Mesothelial cell of epicardium (in vitro differentiated cells): Measurements from ENCODE around the gene OGFOD3. TPM values are rescaled to one million over a fixed set of nuclear protein-coding genes. Genes with fewer than 3 reads are reported as not detected.
A peak's percentile ranks its signal among the peaks of the same experiment; 100 is the strongest.
"Not testable (repeated sequence)": the region's sequence is repeated elsewhere in the genome, so short reads cannot be mapped to it uniquely, and the experiment has no call there.

ENCODE experiments used
- DNase-seq, 2 experiments: peaks; one replicate each; pipeline ENCODE4 v3.0.0; 2021; ENCODE audit warnings: low spot score in 2 of 2; ENCODE audit not compliant: unreplicated experiment in 2 of 2
- H3K27ac Mint-ChIP-seq: 2 replicates; pipeline ENCODE4 v1.8.0; 2021; ENCODE audit warnings: mixed read lengths
- H3K27me3 Mint-ChIP-seq: 2 replicates; pipeline ENCODE4 v1.8.0; 2021; ENCODE audit warnings: low read depth, mixed read lengths
- H3K36me3 Mint-ChIP-seq: 2 replicates; pipeline ENCODE4 v1.8.0; 2021; ENCODE audit warnings: mixed read lengths
- H3K4me1 Mint-ChIP-seq: 2 replicates; pipeline ENCODE4 v1.8.0; 2021; ENCODE audit warnings: mixed read lengths
- H3K4me3 Mint-ChIP-seq: 2 replicates; pipeline ENCODE4 v1.8.0; 2021; ENCODE audit warnings: mild to moderate bottlenecking, moderate library complexity, mixed read lengths
- H3K9me3 Mint-ChIP-seq: 2 replicates; pipeline ENCODE4 v1.8.0; 2021; ENCODE audit warnings: mixed read lengths
- CTCF ChIP-seq: fragments of 200-600 bp; sonication (generic); IDR thresholded peaks from one replicate; pipeline ENCODE4 v1.5.0; 2021; ENCODE audit warnings: antibody characterized with exemption; ENCODE audit not compliant: unreplicated experiment
- total RNA-seq: library from RNA; stranded (reverse); gene quantifications from 3 replicates; pipeline ENCODE4 v1.2.1, GENCODE V29; 2021

The OGFOD3 gene
- total RNA-seq, 1 donor from 2014 or later, result 36.6 TPM

GRCh38 chr17:82367724-82368524 is 50.5 kb downstream of the OGFOD3 start:
- Mint-ChIP-seq H3K4me3 (no peak overlapping the region), H3K27ac (peak overlapping the region; percentile 68), H3K9me3 (no peaks in the 10 kb centered on the region), H3K27me3 (peaks cover 9% of the 10 kb centered on the region), H3K4me1 (peaks cover 32% of the 10 kb centered on the region), H3K36me3 (no peaks in the 10 kb centered on the region)
- DNase-seq, result no peak
- TF ChIP-seq CTCF, result no peak

DNA sequence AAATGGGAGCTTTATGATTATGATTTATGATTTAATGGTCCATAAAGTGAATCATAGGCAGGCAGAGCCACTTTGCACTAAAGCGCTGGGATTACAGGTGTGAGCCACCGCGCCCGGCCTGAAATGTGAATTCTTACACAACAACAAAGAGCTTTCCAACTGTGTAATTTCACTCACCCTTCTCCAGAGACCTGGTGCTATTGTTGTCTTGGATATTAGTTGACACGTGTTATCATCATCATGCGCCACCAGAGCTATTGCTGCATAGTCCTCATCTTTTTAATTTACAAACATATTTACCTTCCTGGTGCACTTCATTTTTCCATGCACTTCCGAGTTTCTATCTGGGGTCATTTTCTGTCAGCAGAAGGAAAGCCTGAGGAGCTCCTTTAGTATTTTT is 51.6 kb downstream of the OGFOD3 start:
- H3K9me3 Mint-ChIP-seq, result no peaks in the 10 kb centered on the region
- no peak for TF ChIP-seq CTCF
- peaks cover 7% of the 10 kb centered on the region for H3K27me3 Mint-ChIP-seq

DNA sequence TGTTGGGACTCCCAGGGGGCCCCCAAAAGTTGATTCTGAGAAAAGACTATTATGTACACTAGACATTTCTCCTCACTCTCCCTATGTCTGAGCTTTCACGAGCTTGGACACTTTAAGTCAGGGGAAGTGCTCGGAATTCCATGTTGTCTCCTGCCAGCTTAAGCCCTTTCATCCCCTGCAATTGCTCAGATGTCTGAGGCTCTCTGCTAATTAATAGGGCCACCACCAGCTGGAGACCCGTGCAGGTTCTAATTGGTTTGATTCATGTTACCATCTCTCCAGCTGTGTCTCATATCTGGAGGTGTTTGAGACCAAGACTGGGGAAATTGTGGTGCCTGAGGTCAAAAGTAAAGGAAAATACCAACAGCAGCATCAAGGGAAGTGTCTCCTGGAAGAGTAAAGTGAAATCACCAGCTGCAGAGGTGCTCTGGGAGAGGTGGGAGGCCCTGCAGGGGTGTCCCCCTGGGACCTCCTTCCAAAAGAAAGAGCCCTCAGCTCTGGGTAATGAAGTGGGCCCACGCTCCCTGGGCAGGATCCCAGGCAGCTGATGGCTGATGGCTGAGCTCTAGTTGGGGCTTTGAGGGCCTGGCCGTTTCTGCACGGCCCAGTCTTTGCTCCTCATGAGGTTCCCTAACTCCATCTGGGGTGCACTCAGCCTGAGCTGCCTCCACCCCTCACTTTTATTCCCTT is 52.6 kb downstream of the OGFOD3 start:
- TF ChIP-seq CTCF, result no peak
- Mint-ChIP-seq H3K27ac (no peak overlapping the region), H3K4me3 (no peak overlapping the region), H3K27me3 (peaks cover 5% of the 10 kb centered on the region), H3K4me1 (peaks cover 21% of the 10 kb centered on the region), H3K9me3 (no peaks in the 10 kb centered on the region), H3K36me3 (no peaks in the 10 kb centered on the region)
- no peak for DNase-seq

More for the DNA sequence above, 51.6 kb downstream of the OGFOD3 start:
- Mint-ChIP-seq H3K4me3 (no peak overlapping the region), H3K4me1 (peaks cover 26% of the 10 kb centered on the region), H3K36me3 (no peaks in the 10 kb centered on the region), H3K27ac (no peak overlapping the region)
- no peak for DNase-seq

DNA sequence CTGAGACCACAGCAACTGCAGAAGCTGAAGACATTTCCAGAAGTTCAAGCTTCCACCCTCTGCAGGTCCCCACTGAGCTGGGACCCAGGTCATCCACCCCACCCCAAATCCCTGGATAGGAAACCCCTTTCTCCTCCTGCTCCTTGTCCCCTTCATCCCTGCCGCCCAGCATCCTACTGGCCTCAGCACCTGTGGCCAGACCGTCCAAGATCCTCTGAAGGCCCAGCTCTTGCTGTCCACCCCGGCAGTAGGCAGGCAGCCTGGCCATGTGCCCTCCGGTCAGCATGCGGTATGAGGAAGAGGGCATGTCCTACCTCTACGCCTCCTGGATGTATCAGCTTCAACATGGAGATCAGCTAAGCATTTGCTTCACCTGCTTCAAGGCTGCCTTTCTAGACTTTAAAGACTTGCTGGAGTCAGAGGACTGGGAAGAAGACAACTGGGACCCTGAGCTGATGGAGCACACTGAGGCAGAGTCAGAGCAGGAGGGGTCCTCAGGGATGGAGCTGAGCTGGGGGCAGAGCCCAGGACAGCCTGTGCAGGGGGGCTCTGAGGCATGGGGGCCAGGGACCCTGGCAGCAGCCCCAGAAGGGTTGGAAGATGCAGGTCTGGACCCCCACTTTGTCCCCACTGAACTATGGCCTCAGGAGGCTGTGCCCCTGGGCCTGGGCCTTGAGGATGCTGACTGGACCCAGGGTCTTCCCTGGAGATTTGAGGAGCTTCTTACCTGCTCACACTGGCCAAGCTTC is 56.3 kb downstream of the OGFOD3 start:
- no peak for TF ChIP-seq CTCF
- Mint-ChIP-seq H3K27ac (no peak overlapping the region), H3K4me3 (no peak overlapping the region), H3K36me3 (no peaks in the 10 kb centered on the region), H3K9me3 (no peaks in the 10 kb centered on the region), H3K27me3 (peaks cover 8% of the 10 kb centered on the region), H3K4me1 (peaks cover 17% of the 10 kb centered on the region)
- no peak for DNase-seq

- H3K27ac Mint-ChIP-seq, H3K9me3 Mint-ChIP-seq, H3K27me3 Mint-ChIP-seq, H3K4me3 Mint-ChIP-seq, H3K36me3 Mint-ChIP-seq, DNase-seq: not testable (repeated sequence)
- peaks cover 26% of the 10 kb centered on the region for H3K4me1 Mint-ChIP-seq
Measured at GRCh38 chr17:82359451-82360074, 58.8 kb downstream of the OGFOD3 start.
